Measurements from ENCODE around the gene MAP3K9. TPM values are rescaled to one million over a fixed set of nuclear protein-coding genes. Genes with fewer than 3 reads are reported as not detected.

The MAP3K9 gene
- total RNA-seq, 1 donor from 2014 or later, result under 0.01 TPM

DNA sequence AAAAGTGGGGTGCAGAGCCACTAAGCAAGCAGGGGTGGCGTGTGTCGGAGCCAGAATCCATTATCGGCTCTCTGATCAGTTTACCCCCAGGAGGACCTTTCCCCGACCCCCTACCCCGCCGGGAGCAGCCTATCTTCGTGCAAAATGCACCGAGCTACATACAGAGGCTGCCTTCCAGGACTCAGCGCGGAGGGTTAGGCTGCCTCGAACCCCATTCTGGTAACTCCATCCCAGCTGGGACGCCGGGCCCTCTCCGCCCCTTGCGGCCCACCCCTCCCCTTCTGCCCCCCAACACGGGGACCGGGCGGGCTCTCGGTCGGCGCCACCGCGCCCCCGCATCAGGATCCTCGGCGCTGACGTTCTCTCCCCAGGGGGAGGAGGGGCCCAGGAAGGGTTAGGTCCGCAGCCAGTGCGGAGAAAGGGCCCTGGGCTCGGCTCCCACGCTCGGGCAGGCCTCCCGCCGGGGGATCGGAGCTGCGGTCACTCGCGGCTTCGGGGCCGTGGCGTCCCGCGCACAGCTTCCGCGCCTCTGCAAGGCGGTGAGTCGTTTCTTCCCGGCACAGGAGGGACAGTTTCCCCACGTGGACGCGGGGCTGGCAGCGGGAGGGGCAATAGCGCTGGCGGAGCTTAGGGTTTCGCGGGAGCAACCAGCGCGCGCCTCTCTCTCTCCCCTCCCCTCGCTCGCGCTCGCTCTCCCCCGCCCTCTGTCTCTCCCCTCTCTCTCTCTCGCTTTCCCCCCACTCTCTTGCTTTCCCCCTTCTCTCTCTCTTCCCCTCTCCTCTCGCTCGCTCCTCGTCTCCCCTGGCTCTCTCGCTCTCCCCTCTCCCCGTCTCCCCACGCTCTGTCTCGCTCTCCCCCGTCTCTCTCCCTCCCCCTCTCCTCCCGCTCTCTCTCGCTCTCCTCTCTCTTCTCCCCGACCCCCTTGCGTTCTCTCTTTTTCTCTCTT, 12.5 kb upstream of the MAP3K9 start:
- DNase-seq (ENCODE audit: low read depth in 2 of 2), result peak in 1 of 2 donors; percentile 33

DNA sequence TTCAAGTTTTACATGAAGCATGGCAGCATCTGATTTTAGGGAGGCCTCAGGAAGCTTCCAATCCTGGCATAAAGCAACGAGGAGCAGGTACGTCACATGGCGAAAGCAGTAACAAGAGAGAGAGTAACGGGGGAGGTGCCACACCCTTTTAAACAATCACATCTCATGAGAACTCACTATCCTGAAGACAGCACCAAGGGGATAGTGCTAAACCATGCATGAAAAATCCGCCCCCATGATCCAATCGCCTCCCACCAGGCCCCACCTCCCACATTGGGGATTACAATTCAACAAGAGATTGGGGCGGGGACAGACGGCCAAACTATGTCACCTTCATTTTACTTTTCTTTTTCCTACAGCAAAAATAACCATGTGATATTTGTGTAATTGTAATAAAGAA, 7.2 kb upstream of the MAP3K9 start:
- DNase-seq (ENCODE audit: low read depth in 2 of 2), result no peak

DNA sequence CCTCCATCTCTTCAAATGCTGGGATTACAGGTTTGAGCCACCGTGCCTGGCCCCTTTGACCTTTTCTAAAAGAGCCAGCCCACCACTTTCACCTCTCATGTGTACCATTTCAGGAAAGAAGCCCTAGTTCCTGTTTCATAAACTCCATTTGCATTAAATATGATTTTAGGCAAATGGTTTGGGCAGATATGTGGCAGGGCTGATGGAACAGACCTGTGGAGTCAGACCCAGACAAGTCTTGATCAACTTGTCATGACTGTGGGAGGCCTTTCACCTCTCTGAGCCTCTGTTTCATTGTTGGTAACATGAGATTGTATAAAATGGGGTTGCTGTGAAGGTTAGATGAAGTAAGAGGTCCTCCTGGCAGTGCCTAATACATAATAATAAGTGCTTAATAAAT, 5.2 kb upstream of the MAP3K9 start:
- DNase-seq (ENCODE audit: low read depth in 2 of 2), result no peak

DNA sequence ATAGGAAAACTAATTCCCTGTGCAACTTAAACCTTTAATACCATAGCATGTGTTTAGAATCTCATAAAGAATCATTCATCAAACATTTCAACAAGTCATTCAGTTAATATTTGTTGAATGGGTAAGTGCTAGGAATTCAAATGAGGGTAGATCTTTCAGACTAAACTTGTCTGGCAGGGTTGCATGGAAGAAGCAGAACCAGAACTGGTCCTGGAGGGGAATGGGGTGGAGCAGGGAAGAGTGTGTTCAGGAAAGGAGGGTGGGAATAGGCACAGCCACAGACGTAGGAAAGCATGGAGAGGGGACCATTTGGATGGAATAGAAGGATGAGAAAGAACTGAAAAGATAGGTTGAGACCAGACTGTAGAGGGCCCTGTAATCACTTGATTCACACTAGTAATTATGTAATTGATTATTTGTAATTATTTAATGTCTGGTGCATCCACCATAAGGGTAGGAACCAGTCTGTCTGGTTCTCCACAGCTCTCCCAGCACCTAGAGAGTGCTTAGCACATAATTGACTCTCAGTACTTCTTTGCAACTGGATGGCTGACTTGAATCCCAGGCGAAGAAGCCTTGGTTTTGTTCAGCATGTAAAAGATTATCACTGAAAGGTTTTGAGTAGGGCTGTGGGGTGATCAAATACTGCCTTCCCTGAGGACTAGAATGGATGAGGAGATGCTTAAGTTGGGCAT, 3.0 kb upstream of the MAP3K9 start:
- DNase-seq (ENCODE audit: low read depth in 2 of 2), result no peak

DNA sequence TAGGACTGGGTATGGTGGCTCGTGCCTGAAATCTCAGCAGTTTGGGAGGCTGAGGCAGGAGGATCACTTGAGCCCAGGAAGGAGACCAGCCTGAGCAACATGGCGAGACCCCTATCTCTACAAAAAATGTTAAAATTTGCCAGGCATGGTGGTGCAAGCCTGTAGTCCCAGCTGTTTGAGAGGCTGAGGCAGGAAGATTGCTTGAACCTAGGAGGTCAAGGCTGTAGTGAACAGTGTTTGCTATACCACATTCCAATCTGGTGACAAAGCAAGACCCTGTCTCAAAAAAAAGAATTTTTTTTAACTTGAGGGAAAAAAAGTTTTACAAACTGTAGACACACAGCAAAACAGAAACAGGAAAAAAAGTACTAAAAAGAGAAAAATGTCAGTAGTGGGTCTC, 2.3 kb upstream of the MAP3K9 start:
- no peak for DNase-seq (ENCODE audit: low read depth in 2 of 2)

DNA sequence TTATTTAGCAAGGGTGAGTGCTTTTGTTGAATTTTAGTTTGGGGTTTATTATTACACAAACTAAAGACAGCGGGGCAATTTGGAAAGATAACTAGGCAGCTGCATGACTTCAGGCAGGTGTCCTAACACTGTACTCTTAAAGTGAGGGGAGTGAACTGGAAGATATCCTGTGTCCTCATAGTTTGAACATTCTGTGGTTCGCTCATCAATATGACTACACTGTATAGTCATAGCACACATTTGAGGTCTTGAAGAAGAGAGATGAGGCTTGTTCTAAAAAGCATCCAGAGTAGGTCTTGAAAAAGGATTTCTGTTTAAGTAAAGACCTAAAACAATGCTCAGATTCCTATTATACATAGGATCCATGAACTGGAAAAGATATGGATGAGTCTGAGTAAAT, 1.7 kb upstream of the MAP3K9 start:
- no peak for DNase-seq (ENCODE audit: low read depth in 2 of 2)

DNA sequence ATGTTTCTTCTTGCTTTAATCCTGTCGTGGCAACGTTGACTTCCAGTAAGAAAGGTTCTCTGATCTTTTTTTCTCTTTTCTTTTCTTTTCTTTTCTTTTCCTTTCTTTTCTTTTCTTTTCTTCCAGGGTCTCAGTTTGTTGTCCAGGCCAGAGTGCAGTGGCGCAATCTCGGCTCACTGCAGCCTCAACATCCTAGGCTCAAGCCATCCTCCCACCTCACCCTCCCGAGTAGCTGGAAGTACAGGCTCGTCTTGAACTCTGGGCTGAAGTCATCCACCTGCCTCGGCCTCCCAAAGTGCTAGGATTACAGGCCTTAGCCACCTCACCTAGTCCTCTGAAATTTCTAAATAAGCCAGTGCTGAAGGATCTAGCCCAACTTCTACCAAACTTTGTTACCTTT, 1.3 kb upstream of the MAP3K9 start:
- no peak for DNase-seq (ENCODE audit: low read depth in 2 of 2)

DNA sequence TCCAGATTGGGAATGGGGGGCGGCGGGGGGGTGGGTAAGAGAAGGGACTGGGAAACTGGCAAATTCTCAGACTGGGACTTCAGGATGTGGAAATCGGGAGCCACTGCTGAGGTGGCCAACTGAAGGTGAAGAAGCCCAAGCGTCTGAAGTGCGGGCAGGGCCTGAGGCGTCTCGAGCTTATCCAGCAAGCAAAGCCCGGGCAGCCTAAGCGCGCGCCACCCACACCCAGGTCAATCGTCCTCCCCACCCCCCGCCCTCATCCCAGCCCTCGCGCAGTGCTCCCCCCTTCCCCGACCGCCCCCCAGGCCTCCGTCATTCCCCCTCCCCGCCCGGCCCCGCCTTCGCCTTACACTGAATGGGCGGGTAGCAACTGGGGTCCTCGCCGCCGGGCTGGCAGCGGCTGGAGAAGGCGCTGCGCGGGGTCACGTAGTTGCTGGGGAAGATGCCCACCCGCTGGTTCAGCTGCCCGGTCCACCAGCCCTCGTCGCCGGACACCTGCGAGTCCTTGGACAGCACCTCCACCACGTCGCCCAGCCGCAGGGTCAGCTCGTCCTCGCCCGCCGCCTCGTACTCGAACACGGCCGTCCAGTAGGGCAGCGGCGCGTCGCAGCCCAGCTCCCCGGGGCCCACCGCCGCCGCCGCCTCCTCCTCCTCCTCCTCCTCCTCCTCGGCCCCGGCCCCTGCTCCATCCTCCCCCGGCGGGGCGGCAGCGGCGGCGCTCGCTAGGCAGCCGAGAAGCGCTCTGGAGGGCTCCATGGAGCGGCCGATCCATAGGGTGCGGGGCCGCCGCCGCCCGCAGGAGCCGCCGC, 693 bp downstream of the MAP3K9 start:
- no peak for DNase-seq (ENCODE audit: low read depth in 2 of 2)

DNA sequence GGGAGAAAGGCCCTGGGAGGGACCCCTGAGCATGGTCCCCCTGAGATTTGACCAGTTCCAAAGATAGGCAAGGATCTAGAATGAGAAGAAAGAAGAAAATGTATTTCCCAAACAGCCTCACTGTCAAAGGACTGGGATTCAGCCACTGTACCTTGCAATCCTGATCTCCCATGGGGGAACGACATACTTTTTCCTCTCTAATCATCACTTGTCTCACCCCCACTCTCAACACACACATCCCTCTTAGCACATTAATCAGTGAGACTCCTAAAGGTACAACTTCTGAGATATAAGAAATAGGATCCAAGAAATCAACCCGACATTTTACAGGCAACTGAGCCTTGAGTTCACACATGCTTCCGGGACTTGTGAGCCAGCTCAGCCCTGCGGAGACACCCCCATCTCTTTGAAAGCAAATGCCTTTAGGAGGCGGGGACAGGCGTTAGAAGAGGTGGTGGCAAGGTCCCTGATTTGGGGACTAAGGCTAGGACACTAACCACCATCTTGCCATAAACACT, 1.4 kb downstream of the MAP3K9 start:
- DNase-seq (ENCODE audit: low read depth in 2 of 2), result no peak

DNA sequence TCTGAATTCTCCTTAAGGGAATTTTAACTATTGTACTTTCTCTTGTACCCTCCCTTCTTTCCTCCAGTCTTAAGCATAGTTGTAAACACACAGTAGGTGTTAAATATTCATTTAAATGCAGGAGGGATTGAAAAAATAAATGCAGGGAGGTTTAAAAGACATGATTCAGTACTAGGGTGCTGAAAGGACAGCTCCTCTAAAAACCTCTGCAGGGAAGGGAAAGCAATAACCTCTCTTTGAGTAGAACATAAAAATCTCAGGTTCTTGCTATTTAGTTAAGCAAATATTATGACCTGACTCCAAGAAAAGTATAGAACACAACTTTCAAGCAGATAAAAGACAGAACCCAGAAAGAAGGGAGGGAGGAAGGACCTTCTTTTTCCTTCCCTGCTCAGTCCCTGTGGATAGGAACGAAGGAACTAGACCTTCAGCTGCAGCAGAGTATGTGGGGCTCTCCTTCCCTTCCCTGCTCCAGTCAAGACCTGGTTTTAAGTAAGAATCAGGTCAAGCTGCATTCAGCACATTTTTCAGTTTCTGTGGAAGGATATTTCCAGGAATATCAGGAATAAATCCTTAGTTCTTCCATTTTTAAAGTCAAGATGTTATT, 4.7 kb downstream of the MAP3K9 start:
- DNase-seq (ENCODE audit: low read depth in 2 of 2), result no peak

DNA sequence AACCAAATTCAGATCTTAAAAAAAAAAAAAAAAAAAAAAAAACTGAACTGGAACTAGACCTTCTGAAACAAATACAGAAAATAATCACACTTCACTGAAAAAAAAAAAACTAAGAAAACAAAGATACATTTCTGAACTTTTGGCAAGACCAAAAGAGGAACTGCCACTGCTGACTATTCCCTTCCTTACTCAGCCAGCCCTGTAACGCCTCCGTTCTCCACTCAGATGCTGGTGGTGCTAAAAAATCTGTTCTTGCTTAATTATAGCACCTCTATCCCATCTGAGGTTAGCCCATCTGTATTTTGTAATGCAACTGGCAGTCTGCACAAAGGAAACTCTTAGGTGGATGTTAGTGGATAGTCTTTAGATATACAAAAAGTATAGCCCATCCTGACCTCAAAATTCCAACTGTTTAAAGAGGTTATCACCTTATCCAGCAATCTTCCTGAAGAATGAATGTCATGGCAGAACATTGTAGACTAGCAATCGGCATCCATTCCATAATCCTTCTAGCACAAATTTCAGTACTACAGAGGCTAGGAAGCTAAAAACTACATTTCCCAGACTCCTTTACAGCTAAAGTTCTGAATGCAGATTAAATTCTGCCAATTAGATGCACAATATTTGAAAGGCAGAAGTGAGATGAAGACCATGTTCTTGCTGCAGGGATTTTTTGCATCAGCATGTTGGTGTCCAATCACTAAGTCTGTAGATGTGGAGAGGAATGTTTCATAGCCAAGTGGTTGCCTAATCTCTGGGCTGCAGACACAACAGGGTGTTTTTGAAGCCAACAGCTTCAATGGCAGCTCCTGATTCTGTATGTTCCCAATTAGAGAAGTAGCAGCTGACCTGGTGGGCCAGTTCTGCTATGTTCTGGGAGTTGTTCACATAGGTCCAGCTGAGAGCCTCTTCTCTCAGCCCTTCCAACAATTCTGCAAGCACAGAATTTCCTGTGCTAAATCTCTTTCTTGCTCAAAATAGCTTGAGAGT, 5.7 kb downstream of the MAP3K9 start:
- DNase-seq (ENCODE audit: low read depth in 2 of 2), result no peak

DNA sequence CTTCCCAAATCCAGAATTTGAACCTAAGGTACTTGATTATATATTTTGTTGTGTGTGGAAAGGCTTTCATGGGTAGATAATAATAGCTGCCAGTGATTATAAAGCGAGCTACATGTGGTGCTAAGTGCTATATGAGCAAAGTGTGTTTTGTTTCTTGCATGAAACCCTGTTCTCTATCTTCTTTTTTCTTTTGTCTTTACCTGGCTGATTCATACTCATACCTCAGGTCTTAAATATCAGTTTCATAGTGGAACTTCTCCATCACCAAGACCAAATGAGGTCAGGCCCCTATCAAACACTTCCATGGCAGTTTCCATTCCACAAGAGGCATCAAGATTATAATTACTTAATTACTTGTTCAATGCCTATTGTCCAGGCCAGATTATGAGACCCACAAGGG, 6.9 kb downstream of the MAP3K9 start:
- no peak for DNase-seq (ENCODE audit: low read depth in 2 of 2)

DNA sequence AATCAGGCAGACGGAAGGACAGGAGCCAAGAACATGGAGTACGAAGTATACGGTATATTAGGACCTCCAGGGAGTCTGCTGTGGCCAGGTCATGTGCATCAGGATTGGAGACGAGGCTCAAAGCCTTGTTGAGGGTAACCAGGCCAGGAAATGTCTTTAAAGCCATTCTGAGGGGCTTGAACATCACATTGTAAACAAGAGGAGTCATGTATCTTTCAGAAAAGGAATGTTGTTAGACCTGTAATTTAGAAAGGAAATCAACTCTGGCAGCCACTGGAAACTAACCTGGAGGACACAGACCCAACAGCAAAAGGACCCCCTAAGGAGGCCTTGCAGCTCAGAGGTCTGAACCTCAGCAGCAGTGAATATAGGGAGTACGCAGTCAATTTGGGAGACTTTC, 7.5 kb downstream of the MAP3K9 start:
- no peak for DNase-seq (ENCODE audit: low read depth in 2 of 2)

DNA sequence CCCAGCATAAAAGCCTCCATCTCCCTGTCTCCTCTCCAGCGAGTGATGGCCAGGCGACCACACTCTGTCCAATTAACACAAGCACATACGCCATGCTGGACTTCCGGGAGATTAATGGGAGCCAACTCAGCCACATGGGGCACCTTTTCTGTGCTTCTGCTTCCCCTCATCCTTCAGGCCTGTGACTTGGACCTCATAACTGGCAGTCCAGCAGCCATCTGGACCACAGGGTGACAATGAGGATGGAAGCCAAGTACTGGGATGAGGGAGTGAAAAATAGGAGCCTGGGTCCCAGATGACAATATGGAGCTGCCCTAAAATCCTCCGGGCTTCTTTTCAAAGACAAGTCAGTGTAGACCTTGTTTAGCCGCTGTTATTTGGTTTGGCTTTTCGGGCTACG, 12.8 kb downstream of the MAP3K9 start:
- DNase-seq (ENCODE audit: low read depth in 2 of 2), result no peak

DNA sequence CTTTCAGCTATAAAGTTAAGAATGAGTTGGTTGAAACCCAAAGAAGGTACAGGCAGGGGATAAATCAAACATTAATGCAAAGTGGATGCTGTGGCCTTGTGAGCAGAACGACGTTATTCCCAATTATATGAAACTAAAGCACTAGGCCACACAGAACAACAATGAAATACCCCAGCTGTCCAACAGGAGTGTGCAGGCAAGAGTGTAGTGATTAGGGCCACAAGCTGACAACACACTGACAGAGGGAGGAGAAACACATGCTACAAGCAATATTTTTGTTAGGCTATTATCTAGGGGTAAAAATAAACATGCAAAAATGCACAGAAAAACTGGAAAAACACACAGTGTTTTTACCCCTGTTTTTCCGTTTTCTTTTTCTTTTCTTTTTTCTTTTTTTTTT, 15.0 kb downstream of the MAP3K9 start:
- DNase-seq (ENCODE audit: low read depth in 2 of 2), result no peak

DNA sequence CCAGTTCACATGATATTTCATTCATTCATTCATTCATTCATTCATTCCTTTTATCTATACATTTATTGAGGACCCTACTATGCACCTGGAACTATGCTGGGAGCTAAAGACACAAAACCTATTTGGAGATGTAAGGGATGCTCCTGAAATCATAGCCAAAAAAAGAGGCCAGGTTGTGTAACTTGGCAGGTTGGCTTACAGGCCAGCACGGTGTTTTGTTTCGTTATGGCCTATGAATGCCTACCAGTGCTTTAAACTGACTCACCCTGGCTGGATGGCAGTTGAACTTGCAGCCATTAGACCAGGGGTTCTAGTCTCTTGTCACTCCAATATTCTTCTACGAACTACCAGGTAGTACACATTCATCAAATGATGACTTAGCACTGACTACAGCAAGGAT, 15.7 kb downstream of the MAP3K9 start:
- DNase-seq (ENCODE audit: low read depth in 2 of 2), result no peak

DNA sequence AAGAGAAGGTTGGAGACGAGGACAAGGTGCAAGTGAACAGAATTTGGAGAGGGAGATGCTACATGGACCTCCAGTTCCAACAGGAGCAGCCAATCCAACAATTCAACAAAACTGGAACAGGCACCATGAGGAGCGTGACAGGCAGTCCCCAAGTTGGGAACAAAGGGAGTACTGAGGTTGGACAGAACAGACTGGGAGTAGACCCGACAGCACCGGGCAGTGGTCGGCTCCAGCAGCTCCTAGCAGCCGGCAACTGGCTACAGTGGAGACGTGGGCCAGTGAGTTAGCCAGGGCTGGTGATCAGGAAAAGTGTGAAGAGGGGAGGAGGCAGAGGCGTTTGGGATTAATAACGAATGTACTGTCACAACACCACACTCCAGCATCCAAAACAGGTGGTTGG, 16.4 kb downstream of the MAP3K9 start:
- no peak for DNase-seq (ENCODE audit: low read depth in 2 of 2)

DNA sequence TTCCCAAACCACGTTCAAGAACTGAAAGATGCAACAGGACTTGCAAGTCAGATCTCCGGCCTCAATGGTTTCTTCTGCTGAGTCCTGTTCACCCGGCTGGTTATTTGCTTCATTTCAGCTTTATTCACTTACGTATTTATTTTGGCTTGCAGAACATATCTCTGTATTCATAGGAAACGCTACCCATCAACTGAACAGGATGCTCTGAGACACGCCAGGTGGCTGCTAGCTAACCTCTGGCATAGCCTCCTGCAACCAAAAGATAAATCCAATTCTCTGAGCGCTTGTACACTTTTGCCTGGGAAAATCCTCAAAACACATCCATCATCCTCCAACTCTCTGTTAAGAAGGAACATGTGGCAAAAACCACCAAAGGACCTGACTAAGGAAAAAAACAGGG, 17.3 kb downstream of the MAP3K9 start:
- no peak for DNase-seq (ENCODE audit: low read depth in 2 of 2)

DNA sequence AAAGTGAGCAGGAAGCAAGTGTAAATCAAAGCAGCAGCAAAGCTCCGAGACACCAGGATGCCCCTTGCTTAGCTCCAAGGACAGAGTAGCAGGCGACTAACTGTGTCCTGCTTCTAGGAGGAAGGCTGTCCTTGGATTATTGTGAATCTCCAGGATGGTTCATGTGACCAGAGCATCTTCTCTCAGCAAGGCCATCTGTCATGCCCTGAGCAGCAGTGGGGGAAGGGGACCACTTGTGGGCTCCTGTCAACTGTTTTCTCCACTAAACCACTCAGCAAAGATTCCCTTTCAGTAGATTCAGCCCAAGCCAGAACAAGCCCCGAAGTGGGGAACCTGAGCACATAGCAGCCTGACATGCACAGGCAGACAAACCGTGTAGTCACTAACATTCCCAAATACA, 19.4 kb downstream of the MAP3K9 start:
- no peak for DNase-seq (ENCODE audit: low read depth in 2 of 2)

DNA sequence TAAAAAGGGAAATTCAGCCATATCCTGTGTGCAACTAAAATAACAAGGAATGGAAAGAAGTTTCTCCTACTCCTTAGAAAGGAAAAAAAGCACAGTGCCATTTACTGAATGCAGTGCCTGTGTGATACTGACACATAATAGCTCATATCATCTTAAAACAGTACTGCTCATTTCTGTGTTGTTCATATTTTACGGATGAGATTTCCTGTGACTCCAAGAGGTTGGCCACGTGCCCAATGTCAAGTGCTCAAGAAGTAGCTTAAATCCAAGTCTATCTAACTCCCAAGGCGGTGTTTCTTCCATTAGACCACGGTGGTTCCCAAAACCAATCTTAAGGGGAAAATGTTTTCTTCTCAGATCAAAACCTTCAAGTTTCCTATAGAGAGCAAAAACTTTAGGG, 20.0 kb downstream of the MAP3K9 start:
- peak in 1 of 2 donors; percentile 3 for DNase-seq (ENCODE audit: low read depth in 2 of 2)

Measured in dermis microvascular lymphatic vessel endothelial cell (primary cell).